GM12891 (cell line): ENCODE results near the gene POLR2F.
A peak's percentile ranks its signal among the peaks of the same experiment; 100 is the strongest.

Experiments used
- DNase-seq: peaks from one replicate; pipeline ENCODE4 v3.0.0; 2011; ENCODE audit warnings: low spot score; ENCODE audit not compliant: insufficient read length
- FAIRE-seq: peaks from 2 replicates; lab custom pipeline; 2011; peaks lifted over from hg19 to GRCh38; lab: Jason Lieb, UNC
- PAX5 ChIP-seq: IDR thresholded peaks from 2 replicates; pipeline ENCODE4 v1.6.1; 2011; ENCODE audit warnings: low read length, moderate library complexity, mild to moderate bottlenecking; ENCODE audit not compliant: insufficient read depth, severe bottlenecking
- POLR2A ChIP-seq: IDR thresholded peaks from 2 replicates; pipeline ENCODE4 v1.6.1; 2011; ENCODE audit warnings: low read depth, low read length, control low read depth
- POLR2AphosphoS5 ChIP-seq: IDR thresholded peaks from 2 replicates; pipeline ENCODE4 v1.6.1; 2011; ENCODE audit warnings: low read depth, low read length, control low read depth
- POU2F2 ChIP-seq: IDR thresholded peaks from 2 replicates; pipeline ENCODE4 v1.6.1; 2011; ENCODE audit warnings: low read depth, mild to moderate bottlenecking, control low read depth, low read length, moderate library complexity
- SPI1 ChIP-seq: IDR thresholded peaks from 2 replicates; pipeline ENCODE4 v1.6.1; 2011; ENCODE audit warnings: low read depth, low read length, control low read depth
- TAF1 ChIP-seq: IDR thresholded peaks from 2 replicates; pipeline ENCODE4 v1.6.1; 2011; ENCODE audit warnings: low read depth, low read length, control low read depth

POLR2F gene

GRCh38 chr22:37911697-37912096 lies 41.8 kb upstream of the POLR2F start:
- FAIRE-seq (no peak), DNase-seq (no peak)
- TF ChIP-seq POLR2AphosphoS5 (no peak), POU2F2 (no peak), TAF1 (no peak), SPI1 (no peak), PAX5 (no peak), POLR2A (no peak)

DNA sequence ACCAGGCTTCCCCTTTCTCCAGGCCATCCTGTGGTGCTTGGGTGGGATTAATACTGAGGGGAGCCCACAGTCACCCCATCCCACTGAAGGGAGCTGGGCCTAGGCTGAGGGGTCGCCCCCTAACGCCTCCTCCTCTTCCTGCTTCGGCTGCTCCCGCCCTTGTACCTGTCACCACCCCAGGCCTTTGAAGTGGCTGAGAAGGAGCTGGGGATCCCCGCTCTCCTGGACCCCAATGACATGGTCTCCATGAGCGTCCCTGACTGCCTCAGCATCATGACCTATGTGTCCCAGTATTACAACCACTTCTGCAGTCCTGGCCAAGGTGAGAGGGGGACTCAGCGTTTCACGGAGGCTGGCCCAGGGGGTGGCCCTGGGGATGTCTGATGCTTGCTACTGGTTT lies 41.3 kb upstream of the POLR2F start:
- FAIRE-seq, result no peak
- TF ChIP-seq POLR2A (no peak), TAF1 (no peak)
- no peak for DNase-seq

GRCh38 chr22:37913233-37913721 lies 40.2 kb upstream of the POLR2F start:
- FAIRE-seq, result no peak
- TF ChIP-seq PAX5 (no peak), TAF1 (no peak), POLR2AphosphoS5 (no peak), POU2F2 (no peak), POLR2A (no peak), SPI1 (no peak)
- DNase-seq, result no peak

- TF ChIP-seq POU2F2 (no peak), SPI1 (no peak), PAX5 (no peak), TAF1 (no peak), POLR2AphosphoS5 (no peak), POLR2A (no peak)
- no peak for FAIRE-seq
- DNase-seq, result no peak
Measured at GRCh38 chr22:37916311-37916710, 37.2 kb upstream of the POLR2F start.

- no peak for TF ChIP-seq TAF1
- peak; percentile 64 for TF ChIP-seq SPI1
- FAIRE-seq, result peak; percentile 71
- no peak for DNase-seq
Measured at GRCh38 chr22:37917874-37918548, 35.5 kb upstream of the POLR2F start.

- DNase-seq, result no peak
- TF ChIP-seq PAX5 (no peak), POLR2AphosphoS5 (no peak), POLR2A (no peak), SPI1 (no peak), POU2F2 (no peak), TAF1 (no peak)
Measured at GRCh38 chr22:37918580-37919270, 34.8 kb upstream of the POLR2F start.

DNA sequence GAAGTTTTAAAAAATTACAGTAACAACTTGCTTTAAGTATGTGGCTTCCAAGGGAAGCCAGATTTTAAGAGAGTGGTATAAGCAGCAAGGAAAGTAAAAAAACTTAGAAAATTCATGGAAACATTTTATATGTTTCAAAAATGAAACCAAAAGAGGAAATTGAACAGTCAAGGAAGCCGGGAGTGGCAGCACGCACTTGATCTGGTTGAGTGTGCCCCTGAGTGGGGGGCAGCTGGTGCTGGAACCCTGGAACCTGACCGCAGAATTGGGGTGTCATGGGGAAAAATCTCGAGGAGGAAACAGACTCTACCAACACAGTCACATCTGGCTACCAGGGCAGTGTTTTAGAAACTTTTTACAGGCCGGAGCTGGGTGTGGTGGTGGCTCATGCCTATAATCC lies 33.4 kb upstream of the POLR2F start:
- no peak for FAIRE-seq
- DNase-seq, result no peak
- TF ChIP-seq SPI1 (no peak), PAX5 (no peak), POLR2AphosphoS5 (no peak), POLR2A (no peak)

More at GRCh38 chr22:37918580-37919270, 34.8 kb upstream of the POLR2F start:
- peak; percentile 64 for FAIRE-seq

- FAIRE-seq, result no peak
- no peak for TF ChIP-seq PAX5
- no peak for TF ChIP-seq SPI1
- no peak for TF ChIP-seq TAF1
- TF ChIP-seq POLR2AphosphoS5, result no peak
- no peak for TF ChIP-seq POLR2A
- no peak for DNase-seq
Measured at GRCh38 chr22:37922191-37922590, 31.3 kb upstream of the POLR2F start.

DNA sequence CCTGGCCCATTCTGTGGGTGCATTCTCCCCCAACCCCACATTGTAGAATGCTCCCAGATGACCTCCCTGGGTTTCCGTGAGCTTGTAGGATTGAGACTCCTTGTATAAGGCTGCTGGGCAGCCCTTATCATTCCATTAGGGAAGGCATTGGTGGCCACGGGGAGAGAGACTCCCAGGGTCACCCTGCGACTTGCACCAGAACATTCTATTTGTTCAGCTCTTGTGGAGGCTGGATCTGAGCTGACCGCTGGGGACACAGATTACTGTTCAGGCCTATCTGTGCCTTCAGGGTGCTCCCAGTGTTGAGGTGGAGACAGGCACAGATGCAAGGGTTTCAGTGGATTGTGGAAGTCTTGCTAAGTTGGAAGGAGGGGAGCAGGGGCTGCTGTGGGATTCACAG lies 29.6 kb upstream of the POLR2F start:
- TF ChIP-seq POU2F2 (no peak), TAF1 (no peak), POLR2AphosphoS5 (no peak), POLR2A (no peak), PAX5 (no peak), SPI1 (no peak)
- DNase-seq (no peak), FAIRE-seq (no peak)

DNA sequence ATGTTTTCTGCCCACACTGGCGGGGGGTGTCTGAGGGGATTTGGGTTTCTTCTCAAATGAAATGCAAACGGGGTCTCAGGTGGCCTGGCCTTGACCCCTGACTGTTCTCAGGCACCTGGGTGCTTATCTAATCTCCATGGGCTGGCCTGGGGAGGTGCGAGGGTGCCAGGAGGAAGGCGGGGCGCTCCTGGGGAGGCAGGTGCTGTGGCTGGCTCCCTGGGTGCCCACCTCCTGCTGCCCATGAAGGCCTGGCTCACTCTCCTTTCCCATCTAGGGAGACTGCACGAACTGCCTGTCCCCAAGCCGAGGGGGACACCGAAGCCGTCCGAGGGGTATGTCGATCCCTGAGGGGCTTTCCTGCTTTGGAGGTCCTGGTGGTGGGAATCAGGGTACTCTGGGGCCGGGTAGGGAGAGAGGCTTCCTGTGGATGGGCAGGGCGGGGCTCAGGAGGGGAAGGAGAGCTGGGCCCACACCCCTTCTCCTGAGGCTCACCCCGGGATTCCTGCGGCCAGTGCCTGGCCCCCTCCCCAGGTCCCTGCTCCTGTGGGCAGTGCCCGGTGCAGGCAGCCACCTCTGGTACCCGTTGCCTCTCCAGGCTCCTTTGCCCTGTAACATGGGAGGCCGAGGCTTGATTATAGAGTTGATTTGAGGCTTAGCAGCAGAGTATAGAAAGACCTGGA lies 29.0 kb upstream of the POLR2F start:
- no peak for FAIRE-seq
- TF ChIP-seq SPI1 (no peak), POU2F2 (no peak)
- DNase-seq, result no peak
